22Rv1 (cell line): ENCODE results near the gene BPIFB3.
"Not testable (repeated sequence)": the region's sequence is repeated elsewhere in the genome, so short reads cannot be mapped to it uniquely, and the experiment has no call there.

Experiments used
- H3K27ac ChIP-seq: fragments of 450-650 bp; 2 replicates; pipeline ENCODE4 v1.5.1; 2017
- ZFX ChIP-seq: fragments of 450-650 bp; IDR thresholded peaks from 2 replicates; pipeline ENCODE4 v1.6.1; 2017; ENCODE audit warnings: antibody characterized with exemption, borderline replicate concordance
- TF ChIP-seq, protein P1 (sequence below): fragments of 450-650 bp; IDR thresholded peaks from 2 replicates; pipeline ENCODE4 v1.5.1; 2017; ENCODE audit warnings: mild to moderate bottlenecking

BPIFB3 gene

DNA sequence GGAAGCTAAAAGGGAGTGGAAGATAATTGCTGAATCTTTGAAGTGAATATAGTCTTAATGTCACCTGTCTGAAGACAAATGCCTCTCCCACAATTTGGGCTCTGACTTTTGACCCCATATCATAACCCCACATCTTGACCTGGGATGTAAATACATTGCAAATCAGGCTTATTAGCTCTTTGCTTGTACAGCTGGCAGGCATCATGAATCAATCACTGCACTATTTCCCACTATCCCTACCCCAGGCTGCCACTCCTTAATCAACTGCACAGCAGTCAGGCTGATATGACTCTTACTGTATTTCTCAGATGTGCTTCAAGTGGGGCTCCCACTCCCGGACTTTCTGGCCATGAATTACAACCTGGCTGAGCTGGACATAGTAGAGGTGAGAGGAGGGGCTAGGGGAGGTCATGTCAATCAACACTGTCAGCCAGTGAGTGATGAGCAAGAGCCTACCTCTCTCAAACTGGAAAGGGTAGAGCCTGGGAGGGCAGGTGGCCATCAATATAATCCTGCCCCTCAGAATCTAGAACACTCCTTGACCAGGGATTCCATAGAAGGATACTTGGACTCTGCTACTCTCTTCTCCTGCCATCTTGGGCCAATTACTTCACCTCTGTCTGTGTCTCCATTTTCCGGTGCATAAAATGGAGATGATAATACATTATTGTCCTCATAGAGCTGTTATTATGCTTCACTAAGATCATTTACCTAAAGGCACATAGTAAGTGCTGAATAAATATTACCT, 10.5 kb upstream of the BPIFB3 start:
- TF ChIP-seq ZFX = no peak
- no peak overlapping the region for H3K27ac ChIP-seq

DNA sequence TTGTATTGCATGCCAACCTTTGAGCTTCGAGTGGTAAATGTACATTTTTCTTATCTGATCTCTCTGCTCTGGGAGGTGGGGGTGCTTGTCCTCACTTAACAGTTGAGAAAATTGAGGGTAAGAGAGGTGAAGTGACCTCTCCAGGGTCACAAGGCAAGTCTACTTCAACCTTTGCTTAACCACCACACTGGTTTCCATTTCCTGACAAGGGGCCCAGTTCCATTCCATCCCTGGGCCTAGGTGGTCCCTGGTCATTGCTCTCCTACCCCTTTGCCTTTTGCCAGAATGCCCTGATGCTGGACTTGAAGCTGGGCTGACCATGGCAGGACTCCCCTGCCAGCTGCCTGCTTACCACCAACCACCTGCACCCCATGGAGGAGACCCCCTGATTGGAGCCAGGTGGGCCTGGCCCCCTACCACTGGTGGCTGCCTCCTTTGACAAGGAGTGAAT, 9.9 kb upstream of the BPIFB3 start:
- TF ChIP-seq, protein P1, sequence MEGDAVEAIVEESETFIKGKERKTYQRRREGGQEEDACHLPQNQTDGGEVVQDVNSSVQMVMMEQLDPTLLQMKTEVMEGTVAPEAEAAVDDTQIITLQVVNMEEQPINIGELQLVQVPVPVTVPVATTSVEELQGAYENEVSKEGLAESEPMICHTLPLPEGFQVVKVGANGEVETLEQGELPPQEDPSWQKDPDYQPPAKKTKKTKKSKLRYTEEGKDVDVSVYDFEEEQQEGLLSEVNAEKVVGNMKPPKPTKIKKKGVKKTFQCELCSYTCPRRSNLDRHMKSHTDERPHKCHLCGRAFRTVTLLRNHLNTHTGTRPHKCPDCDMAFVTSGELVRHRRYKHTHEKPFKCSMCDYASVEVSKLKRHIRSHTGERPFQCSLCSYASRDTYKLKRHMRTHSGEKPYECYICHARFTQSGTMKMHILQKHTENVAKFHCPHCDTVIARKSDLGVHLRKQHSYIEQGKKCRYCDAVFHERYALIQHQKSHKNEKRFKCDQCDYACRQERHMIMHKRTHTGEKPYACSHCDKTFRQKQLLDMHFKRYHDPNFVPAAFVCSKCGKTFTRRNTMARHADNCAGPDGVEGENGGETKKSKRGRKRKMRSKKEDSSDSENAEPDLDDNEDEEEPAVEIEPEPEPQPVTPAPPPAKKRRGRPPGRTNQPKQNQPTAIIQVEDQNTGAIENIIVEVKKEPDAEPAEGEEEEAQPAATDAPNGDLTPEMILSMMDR = no peak
- TF ChIP-seq ZFX = no peak
- no peak overlapping the region for H3K27ac ChIP-seq

DNA sequence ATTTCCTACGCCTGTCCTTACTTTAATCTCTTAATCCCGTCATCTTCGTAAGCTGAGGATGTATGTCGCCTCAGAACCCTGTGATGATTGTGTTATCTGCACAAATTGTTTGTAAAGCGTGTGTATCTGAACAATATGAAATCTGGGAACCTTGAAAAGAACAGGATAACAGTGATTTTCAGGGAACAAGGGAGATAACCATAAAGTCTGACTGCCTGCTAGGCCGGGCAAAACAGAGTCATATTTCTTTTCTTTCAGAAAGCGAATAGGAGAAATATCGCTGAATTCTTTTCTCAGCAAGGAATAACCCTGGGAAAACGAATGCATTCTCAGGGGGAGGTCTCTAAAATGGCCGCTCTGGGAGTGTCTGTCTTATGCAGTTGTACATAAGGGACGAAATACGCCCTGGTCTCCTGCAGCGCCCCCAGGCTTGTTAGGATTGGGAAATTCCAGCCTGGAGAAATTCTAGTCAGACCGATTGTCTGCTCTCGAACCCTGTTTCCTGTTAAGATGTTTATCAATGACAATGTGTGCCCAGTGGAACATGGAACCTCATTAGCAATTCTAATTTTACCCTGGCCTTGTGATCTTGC, 8.5 kb upstream of the BPIFB3 start:
- H3K27ac ChIP-seq = not testable (repeated sequence)

DNA sequence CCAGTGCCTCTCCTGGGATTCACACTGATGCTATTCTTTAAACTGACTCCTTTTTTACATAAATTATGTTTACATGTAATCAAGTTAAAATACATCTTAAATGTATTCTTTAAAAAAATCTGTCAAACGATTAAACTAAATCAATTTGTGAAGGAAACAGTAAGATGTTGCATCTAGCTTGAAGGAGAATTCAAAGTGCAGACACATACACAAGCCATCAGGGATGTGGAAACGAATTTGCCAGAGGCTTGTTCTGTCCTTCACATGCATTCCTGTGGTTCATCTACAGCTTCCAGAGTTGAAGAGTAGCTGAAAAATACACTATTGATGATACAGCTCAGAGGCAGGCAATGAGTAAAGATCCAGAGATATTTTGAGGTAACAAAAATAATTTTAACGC, 7.3 kb upstream of the BPIFB3 start:
- no peak for TF ChIP-seq ZFX
- TF ChIP-seq, protein P1 = no peak
- H3K27ac ChIP-seq = no peak overlapping the region

DNA sequence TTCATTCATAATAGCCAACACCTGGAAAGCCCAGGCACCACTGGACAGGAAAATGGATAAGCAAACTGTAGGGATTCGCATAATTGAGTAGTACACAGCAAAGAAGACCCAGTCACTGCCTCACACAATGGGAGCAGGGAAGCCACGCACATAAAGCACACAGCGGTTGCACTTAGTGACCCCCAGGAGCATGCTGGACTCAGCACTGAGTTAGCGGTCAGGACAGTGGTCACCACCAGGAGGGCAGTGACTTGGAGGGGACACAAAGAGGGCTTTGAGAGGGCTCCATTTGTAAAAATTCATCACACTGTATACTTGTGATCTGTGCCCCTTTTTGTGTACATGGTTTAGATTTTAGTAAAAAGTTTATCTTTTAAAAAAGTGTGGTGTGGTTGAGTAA, 2.4 kb upstream of the BPIFB3 start:
- no peak for TF ChIP-seq ZFX
- TF ChIP-seq, protein P1 = no peak
- H3K27ac ChIP-seq = no peak overlapping the region

GRCh38 chr20:33054381-33054780, 678 bp downstream of the BPIFB3 start:
- no peak overlapping the region for H3K27ac ChIP-seq
- no peak for TF ChIP-seq ZFX
- TF ChIP-seq, protein P1 = no peak

DNA sequence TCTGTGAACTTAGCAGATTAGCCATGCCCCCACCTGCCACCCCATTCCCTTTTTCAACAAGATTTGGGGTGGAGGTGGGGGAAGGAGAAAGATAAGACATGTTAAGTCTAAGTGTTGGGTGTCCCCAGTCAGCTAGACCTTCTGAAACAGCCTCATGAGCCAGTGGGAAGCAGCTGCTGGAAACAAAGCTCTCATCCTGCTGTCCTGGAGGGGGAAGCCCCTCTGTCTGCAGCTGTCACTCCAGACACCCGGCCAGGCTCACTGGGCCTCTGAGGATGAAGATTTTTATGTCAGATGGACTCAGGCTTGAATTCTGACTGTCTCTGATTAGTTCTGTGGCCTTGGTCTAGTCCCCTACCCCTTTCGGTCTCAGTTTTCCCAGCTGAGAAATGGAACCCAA, 1.1 kb downstream of the BPIFB3 start:
- no peak overlapping the region for H3K27ac ChIP-seq
- TF ChIP-seq, protein P1 = no peak
- TF ChIP-seq ZFX = no peak

DNA sequence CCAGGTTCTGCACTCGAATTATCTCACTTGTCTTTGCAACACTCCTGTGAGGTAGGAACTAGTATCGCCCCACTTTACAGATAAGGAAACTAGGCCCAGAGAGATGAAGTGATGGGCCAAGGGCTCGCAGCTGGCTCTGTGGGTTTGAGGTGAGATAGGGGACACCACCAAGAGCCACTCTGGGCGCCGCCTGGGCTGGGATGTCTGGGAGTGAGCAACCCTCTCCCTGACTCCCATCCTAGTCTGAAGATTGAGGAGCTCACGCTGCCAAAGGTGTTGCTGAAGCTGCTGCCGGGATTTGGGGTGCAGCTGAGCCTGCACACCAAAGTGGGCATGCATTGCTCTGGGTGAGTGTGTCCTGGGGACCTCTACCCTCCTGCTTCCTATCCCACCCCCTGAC, 5.4 kb downstream of the BPIFB3 start:
- TF ChIP-seq ZFX = no peak
- TF ChIP-seq, protein P1 = no peak
- H3K27ac ChIP-seq = no peak overlapping the region
